ENCODE measurements around the gene PCDHGA5. TPM values are rescaled to one million over a fixed set of nuclear protein-coding genes. Genes with fewer than 3 reads are reported as not detected.
"Not testable (repeated sequence)": the region's sequence is repeated elsewhere in the genome, so short reads cannot be mapped to it uniquely, and the experiment has no call there.

The PCDHGA5 gene
- under 1 TPM in 1 of 2 donors, not detected in 1; 0.11 TPM for total RNA-seq

DNA sequence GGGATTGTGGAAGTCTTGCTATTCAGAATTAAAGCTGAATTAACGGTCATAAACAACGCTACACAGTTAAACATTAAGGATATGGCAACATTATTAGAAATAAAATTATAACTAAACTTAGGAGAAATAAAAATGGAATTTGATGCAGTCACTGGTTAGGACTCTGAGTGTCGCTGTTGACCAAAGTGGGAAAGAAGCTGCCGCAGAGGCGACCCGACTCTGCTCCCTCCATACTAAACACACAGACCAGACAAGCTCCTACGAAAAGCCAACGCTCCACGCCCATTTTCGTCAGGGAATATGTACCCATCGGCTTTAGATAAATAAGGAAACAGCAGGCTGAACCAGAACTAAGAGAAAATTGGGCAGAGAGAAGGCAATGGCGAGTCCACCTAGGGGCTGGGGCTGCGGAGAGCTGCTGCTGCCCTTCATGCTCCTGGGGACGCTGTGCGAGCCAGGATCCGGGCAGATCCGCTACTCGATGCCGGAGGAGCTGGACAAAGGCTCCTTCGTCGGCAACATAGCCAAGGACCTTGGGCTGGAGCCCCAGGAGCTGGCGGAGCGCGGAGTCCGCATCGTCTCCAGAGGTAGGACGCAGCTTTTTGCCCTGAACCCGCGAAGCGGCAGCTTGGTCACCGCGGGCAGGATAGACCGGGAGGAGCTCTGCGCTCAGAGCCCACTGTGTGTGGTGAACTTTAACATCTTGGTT, at the start of gene PCDHGA5:
Gene PCDHGA5, plus strand, starts transcription at position 211 of the 709 bp plus-strand sequence. Its CDS starts 169 bp downstream, at position 380.
- Mint-ChIP-seq H3K27me3 (peaks cover 60% of the 10 kb centered on the region), H3K4me3 (no peak within 1 kb of the TSS), H3K9me3 (peaks cover 15% of the 10 kb centered on the region), H3K36me3 (ENCODE audit: low read depth) (peaks cover 10% of the 10 kb centered on the region), H3K4me1 (peaks cover 8% of the 10 kb centered on the region), H3K27ac (no peak within 1 kb of the TSS)
- no peak for ATAC-seq (replicated peaks)

DNA sequence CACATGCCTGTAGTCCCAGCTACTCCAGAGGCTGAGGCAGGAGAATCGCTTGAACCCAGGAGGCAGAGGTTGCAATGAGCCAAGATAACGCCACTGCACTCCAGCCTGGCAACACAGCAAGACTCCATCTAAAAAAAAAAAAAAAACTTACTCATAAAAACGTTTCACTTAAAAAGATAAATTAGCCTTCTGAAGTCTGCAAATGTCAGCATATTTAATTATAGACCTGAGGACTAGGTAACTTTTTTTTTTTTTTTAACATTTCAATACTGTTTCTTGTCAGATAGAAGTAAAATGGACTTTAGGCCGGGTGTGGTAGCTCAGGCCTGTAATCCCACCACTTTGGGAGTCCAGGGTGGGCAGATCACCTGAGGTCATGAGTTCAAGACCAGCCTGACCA, 47.0 kb upstream of the PCDHGA5 start:
- not testable (repeated sequence) for ATAC-seq (replicated peaks); H3K27me3 Mint-ChIP-seq; H3K4me3 Mint-ChIP-seq; H3K27ac Mint-ChIP-seq
- Mint-ChIP-seq H3K36me3 (ENCODE audit: low read depth) (peaks cover 66% of the 10 kb centered on the region), H3K9me3 (peaks cover 43% of the 10 kb centered on the region), H3K4me1 (peaks cover 24% of the 10 kb centered on the region)

DNA sequence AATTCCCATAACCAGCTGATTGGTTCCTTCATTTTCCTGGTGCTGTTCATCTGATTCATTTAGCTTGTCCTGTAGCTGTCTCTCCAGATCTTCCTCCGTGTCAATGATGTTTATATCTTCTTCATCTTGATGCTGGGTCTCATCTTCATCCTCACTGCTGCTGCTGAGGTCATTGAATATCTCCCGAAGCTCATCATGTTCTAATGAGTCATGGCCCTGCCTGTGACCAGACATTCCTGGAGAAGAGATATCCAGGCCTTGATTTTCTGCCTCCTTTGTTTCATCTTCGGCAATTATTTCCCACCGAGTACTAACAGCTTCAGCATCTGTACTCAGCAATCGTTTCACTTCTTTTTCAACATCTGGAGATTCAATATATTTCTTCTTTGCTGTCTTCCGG, 44.8 kb upstream of the PCDHGA5 start:
- no peaks in the 10 kb centered on the region for H3K27me3 Mint-ChIP-seq
- peak overlapping the region; percentile 100 for H3K27ac Mint-ChIP-seq
- peaks cover 24% of the 10 kb centered on the region for H3K4me1 Mint-ChIP-seq
- peaks cover 36% of the 10 kb centered on the region for H3K9me3 Mint-ChIP-seq
- H3K36me3 Mint-ChIP-seq (ENCODE audit: low read depth) = peaks cover 66% of the 10 kb centered on the region
- H3K4me3 Mint-ChIP-seq = peak overlapping the region; percentile 99
- no peak for ATAC-seq (replicated peaks)

DNA sequence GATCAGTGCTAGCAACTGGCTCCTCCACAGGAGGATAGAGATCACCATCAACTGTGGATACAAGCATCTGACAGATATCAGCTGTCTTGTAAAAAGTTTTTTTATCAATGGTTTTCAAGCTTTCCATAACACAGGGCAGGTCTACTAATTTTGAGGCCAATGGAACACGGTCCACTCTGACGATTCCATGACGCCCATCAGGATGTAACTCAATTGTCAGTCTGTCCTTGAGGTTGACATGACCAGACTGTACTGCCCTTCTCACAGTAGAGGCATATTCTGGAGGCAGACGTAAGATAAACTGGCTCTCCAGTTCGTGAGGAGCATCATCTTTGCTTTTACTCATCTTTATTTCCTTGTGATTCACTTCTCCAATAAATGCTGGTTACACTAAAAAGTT, 44.3 kb upstream of the PCDHGA5 start:
- Mint-ChIP-seq H3K4me1 (peaks cover 24% of the 10 kb centered on the region), H3K9me3 (peaks cover 35% of the 10 kb centered on the region), H3K36me3 (ENCODE audit: low read depth) (peaks cover 65% of the 10 kb centered on the region), H3K4me3 (peak overlapping the region; percentile 99), H3K27me3 (no peaks in the 10 kb centered on the region), H3K27ac (peak overlapping the region; percentile 100)
- ATAC-seq (replicated peaks) = no peak

DNA sequence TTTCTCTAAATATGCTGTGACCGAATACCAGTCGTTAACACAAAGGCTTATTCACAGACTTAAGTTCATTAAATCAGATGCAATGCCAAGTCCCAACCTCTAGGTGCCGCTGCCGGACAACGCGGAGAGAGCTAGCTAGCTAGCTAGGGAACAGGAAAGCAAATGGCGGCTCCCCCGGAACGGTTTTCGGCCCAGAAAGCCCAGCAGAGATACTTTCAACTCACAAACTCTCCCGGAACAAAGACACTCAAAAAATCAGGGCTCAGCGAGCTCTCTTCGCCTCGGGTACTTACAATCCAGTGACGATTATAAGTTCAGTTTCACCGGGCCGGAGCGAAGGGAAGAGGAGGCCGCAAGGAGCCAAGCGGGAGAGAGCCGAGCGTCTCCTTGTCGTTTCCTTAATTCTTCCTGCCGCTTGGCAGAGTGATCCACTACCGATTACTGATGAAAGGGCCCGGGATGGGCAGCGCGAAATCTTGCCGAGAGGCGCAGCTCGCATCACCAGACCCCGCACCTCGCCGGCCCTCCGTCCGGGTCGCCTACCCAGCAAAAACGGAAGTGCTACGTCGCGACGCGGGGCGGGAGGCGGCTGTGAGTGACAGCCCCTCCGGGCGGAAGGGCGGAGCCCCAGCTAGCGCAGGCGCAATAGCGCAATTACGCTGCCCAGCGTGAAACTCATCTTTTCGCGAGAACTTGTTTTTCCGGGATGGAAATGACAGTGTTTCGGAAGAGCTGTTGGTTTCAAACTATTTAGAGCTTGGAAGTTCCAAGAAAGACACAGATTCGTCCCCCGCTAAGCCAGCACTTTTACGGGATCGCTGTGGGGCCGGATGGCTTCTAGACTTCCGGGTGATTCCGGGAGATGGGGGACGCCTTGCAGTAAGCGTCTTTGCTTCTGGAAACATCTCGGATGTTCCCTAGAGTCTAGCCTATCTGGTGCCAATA, 43.5 kb upstream of the PCDHGA5 start, which contains the start of gene TAF7:
Gene TAF7, minus strand, starts transcription at position 560 of the 945 bp plus-strand sequence. CDS start 740 bp downstream, outside the sequence.
- peaks cover 23% of the 10 kb centered on the region for H3K4me1 Mint-ChIP-seq
- ATAC-seq (replicated peaks) = peak; percentile 95
- H3K36me3 Mint-ChIP-seq (ENCODE audit: low read depth) = peaks cover 57% of the 10 kb centered on the region
- peak within 1 kb of the TSS; percentile 100 for H3K27ac Mint-ChIP-seq
- no peaks in the 10 kb centered on the region for H3K27me3 Mint-ChIP-seq
- peak within 1 kb of the TSS; percentile 99 for H3K4me3 Mint-ChIP-seq
- H3K9me3 Mint-ChIP-seq = peaks cover 29% of the 10 kb centered on the region

DNA sequence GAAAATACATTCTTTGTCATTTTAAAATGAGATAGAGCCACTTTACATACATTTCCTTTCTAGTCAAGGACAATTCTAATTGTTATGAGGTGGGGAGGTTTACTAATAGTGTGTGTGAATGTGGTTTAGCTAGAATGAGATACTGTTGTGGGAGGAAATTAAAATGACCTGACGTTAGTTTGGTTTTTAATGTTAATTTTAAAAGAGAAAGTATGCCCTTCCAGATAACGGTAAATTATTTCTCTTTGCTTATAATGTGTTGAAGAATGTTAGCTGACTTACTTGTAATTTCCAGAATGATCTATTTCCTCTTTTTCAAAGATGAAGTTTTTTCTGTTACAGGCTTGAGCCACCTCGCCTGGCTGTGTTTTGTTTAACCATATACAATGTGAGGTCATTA, 41.7 kb upstream of the PCDHGA5 start:
- peaks cover 25% of the 10 kb centered on the region for H3K4me1 Mint-ChIP-seq
- H3K27ac Mint-ChIP-seq = no peak overlapping the region
- peaks cover 26% of the 10 kb centered on the region for H3K9me3 Mint-ChIP-seq
- peak overlapping the region; percentile 99 for H3K4me3 Mint-ChIP-seq
- ATAC-seq (replicated peaks) = no peak
- peaks cover 39% of the 10 kb centered on the region for H3K36me3 Mint-ChIP-seq (ENCODE audit: low read depth)
- no peaks in the 10 kb centered on the region for H3K27me3 Mint-ChIP-seq

DNA sequence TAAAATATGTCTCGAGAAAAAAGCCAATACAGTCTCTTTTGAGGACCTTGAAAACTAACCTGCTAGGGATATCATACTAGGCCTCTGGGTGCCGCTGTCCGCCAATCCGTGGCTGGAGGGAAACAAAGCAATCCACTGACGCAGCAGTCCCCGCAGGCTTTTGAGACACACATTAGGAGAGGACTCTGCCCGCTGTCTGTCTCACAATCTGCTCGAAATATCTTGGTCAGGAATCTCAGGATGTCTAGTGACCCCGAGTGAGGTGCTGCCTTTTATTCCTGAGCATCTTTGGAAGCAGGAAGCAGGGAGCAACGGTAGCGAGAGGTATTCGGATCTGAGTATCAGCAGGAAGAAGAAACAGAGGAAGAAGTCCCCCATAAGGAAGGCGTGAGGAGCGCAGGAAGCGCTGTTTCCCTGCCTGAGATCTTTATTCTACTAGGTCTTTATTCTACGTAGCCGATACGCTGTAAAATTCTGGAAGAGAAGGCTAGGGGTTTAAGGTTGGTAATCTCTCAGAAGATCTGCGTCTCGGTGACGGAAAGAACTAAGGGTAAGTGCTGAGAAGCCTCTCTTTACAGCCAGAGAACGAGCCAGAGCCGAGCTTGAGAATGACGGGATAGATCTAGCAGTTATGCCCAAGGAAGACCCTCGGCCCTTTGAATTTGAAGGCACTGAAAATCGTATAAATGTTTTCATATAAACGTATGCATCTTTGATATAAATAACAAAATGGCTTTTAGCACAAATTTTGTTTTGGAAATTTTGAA, 37.7 kb upstream of the PCDHGA5 start:
- H3K27ac Mint-ChIP-seq = peak overlapping the region; percentile 92
- H3K4me1 Mint-ChIP-seq = peaks cover 4% of the 10 kb centered on the region
- H3K27me3 Mint-ChIP-seq = no peaks in the 10 kb centered on the region
- no peaks in the 10 kb centered on the region for H3K36me3 Mint-ChIP-seq (ENCODE audit: low read depth)
- peaks cover 3% of the 10 kb centered on the region for H3K9me3 Mint-ChIP-seq
- H3K4me3 Mint-ChIP-seq = peak overlapping the region; percentile 94
- peak; percentile 94 for ATAC-seq (replicated peaks)

DNA sequence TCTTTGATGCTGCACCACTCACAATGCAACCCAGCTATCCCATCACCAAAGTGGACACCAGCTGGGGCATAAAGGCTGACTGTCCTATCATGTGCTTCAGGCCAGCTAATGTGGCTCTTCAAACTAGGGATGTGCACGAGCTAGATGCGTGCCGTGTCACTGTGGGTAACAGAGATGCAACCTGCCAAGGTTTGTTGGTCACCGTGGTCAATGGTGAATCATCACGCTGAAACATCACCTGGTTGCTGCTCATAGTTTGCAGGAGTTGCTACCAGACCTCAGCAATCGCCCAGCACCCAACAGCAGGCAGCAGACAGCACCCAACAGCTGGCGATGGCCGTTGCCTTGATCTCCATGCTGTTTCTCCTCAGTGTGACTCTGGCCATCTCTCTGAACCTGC, 35.7 kb upstream of the PCDHGA5 start:
- ATAC-seq (replicated peaks) = no peak
- Mint-ChIP-seq H3K36me3 (ENCODE audit: low read depth) (no peaks in the 10 kb centered on the region), H3K27me3 (peaks cover 3% of the 10 kb centered on the region), H3K27ac (no peak overlapping the region), H3K9me3 (peaks cover 4% of the 10 kb centered on the region), H3K4me1 (peaks cover 4% of the 10 kb centered on the region), H3K4me3 (no peak overlapping the region)

DNA sequence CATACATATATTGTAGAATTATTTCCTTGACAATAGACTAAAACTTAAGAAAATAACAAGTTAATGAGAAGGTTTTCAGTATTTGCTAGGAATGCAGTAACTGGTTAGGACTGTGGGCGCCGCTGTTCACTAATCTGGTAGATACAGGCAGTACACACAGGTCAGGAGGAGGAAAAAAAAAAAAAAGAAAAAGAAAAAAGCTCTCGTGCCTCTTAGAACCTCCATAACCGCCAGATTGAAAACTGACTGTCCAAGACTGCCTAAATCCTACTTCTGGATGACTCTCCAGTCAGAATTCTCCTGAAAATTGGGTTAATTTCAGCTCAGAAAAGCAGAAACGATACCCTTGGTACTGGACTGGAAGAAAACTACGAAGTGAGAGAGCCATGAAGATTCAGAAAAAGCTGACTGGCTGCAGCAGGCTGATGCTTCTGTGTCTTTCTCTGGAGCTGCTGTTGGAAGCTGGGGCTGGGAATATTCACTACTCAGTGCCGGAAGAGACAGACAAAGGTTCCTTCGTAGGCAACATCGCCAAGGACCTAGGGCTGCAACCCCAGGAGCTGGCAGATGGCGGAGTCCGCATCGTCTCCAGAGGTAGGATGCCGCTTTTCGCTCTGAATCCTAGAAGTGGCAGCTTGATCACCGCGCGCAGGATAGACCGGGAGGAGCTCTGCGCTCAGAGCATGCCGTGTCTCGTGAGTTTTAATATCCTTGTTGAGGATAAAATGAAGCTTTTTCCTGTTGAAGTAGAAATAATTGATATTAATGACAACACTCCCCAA, 33.5 kb upstream of the PCDHGA5 start, which contains the start of gene PCDHGA1:
Gene PCDHGA1, plus strand, starts transcription at position 216 of the 782 bp plus-strand sequence.
- Mint-ChIP-seq H3K36me3 (ENCODE audit: low read depth) (no peaks in the 10 kb centered on the region), H3K27ac (no peak within 1 kb of the TSS), H3K4me3 (no peak within 1 kb of the TSS), H3K4me1 (peaks cover 4% of the 10 kb centered on the region), H3K9me3 (peaks cover 6% of the 10 kb centered on the region), H3K27me3 (peaks cover 17% of the 10 kb centered on the region)
- ATAC-seq (replicated peaks) = no peak

DNA sequence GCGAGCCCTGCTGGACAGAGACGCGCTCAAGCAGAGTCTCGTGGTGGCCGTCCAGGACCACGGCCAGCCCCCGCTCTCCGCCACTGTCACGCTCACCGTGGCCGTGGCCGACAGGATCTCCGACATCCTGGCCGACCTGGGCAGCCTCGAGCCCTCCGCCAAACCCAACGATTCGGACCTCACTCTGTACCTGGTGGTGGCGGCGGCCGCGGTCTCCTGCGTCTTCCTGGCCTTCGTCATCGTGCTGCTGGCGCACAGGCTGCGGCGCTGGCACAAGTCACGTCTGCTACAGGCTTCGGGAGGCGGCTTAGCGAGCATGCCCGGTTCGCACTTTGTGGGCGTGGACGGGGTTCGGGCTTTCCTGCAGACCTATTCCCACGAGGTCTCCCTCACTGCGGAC, 31.4 kb upstream of the PCDHGA5 start:
- H3K36me3 Mint-ChIP-seq (ENCODE audit: low read depth); H3K9me3 Mint-ChIP-seq; H3K4me1 Mint-ChIP-seq; ATAC-seq (replicated peaks); H3K27ac Mint-ChIP-seq; H3K4me3 Mint-ChIP-seq: not testable (repeated sequence)
- H3K27me3 Mint-ChIP-seq = peaks cover 31% of the 10 kb centered on the region

DNA sequence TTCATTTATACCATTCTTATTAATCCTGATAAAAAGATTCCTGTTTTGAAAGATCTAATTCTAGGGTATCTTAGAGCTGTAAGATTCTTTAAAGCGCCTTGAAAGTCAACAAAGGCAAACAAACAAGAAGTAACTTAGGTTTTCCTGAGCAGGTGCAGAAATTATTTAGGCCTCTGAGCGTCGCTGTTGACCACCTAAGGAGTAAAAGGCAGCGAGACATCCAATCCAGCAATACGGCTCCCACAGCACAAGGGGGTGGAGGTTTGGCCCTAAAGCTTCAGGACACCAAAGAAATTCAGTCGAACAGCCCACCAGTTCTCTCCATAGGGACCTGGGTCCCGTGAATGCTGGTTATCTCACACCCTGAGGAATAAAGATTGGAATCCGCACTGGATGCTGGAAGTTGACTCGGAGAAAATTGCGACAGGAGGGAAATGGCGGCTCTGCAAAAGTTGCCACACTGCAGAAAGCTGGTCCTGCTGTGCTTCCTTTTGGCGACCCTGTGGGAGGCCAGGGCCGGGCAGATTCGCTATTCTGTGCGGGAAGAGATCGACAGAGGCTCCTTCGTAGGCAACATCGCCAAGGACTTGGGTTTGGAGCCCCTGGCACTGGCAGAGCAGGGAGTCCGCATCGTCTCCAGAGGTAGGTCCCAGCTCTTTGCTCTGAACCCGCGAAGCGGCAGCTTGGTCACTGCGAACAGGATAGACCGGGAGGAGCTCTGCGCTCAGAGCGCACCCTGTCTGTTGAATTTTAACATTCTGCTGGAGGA, 25.2 kb upstream of the PCDHGA5 start, which contains the start of gene PCDHGA2:
Gene PCDHGA2, plus strand, starts transcription at position 223 of the 769 bp plus-strand sequence.
- Mint-ChIP-seq H3K4me3 (no peak within 1 kb of the TSS), H3K9me3 (peaks cover 17% of the 10 kb centered on the region), H3K27me3 (peaks cover 54% of the 10 kb centered on the region), H3K4me1 (no peaks in the 10 kb centered on the region), H3K36me3 (ENCODE audit: low read depth) (no peaks in the 10 kb centered on the region), H3K27ac (no peak within 1 kb of the TSS)
- no peak for ATAC-seq (replicated peaks)

DNA sequence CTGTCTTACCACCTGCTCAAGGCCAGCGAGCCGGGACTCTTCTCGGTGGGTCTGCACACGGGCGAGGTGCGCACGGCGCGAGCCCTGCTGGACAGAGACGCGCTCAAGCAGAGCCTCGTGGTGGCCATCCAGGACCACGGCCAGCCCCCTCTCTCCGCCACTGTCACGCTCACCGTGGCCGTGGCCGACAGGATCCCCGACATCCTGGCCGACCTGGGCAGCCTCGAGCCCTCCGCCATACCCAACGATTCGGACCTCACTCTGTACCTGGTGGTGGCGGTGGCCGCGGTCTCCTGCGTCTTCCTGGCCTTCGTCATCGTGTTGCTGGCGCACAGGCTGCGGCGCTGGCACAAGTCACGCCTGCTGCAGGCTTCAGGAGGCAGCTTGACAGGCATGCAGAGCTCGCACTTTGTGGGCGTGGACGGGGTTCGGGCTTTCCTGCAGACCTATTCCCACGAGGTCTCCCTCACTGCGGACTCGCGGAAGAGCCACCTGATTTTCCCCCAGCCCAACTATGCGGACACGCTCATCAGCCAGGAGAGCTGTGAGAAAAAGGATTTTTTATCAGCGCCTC, 23.1 kb upstream of the PCDHGA5 start:
- not testable (repeated sequence) for H3K4me1 Mint-ChIP-seq; H3K4me3 Mint-ChIP-seq; H3K27ac Mint-ChIP-seq; H3K36me3 Mint-ChIP-seq (ENCODE audit: low read depth); ATAC-seq (replicated peaks)
- Mint-ChIP-seq H3K27me3 (peaks cover 48% of the 10 kb centered on the region), H3K9me3 (peaks cover 17% of the 10 kb centered on the region)
